Right lobe of liver (tissue), 4 donors: ENCODE results near the gene DHFR.

ENCODE experiments used
- POLR2A ChIP-seq: fragments of 450-650 bp; IDR thresholded peaks from one replicate; pipeline ENCODE4 v1.6.1; 2017; ENCODE audit warnings: antibody characterized with exemption, mild to moderate bottlenecking
- TF ChIP-seq, protein P1 (sequence below), 4 donors: fragments of 200-600 bp in 3 of 4; fragments of 450-650 bp in 1 of 4; IDR thresholded peaks; one replicate each; pipeline versions ENCODE4 v1.5.1 to v1.8.0; 2016 to 2022; ENCODE audit warnings: antibody characterized with exemption in 4 of 4, mild to moderate bottlenecking in 2 of 4
- donor health status: DM: no; HTN: no; CAD: no.
- donor health status: DM: no; HTN: no; CAD: no.
- donor health status: DM: no; HTN: yes; CAD: no.

DNA sequence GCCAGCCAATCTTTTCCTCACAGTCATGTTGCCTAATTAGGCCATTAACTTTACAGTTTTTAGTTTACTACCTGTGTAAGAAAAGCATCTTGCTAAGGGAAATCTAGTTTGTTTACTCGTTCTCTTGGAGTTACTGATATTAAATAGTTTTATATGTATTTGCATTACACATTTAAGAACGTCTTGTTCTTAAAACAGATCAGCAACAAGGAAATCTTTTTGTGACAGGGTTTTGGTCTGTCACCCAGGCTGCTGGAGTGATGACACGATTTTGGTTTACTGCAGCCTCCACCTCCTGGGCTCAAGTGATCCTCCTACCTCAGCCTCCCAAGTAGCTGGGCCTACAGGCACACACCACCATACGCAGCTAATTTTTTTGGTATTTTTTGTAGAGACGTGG is 29.6 kb downstream of the DHFR start:
- TF ChIP-seq, protein P1, sequence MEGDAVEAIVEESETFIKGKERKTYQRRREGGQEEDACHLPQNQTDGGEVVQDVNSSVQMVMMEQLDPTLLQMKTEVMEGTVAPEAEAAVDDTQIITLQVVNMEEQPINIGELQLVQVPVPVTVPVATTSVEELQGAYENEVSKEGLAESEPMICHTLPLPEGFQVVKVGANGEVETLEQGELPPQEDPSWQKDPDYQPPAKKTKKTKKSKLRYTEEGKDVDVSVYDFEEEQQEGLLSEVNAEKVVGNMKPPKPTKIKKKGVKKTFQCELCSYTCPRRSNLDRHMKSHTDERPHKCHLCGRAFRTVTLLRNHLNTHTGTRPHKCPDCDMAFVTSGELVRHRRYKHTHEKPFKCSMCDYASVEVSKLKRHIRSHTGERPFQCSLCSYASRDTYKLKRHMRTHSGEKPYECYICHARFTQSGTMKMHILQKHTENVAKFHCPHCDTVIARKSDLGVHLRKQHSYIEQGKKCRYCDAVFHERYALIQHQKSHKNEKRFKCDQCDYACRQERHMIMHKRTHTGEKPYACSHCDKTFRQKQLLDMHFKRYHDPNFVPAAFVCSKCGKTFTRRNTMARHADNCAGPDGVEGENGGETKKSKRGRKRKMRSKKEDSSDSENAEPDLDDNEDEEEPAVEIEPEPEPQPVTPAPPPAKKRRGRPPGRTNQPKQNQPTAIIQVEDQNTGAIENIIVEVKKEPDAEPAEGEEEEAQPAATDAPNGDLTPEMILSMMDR (IDR thresholded peaks at IDR 0.05) = no peak
- no peak for TF ChIP-seq POLR2A
